ENCODE results near the gene CELSR2.

CELSR2 gene

DNA sequence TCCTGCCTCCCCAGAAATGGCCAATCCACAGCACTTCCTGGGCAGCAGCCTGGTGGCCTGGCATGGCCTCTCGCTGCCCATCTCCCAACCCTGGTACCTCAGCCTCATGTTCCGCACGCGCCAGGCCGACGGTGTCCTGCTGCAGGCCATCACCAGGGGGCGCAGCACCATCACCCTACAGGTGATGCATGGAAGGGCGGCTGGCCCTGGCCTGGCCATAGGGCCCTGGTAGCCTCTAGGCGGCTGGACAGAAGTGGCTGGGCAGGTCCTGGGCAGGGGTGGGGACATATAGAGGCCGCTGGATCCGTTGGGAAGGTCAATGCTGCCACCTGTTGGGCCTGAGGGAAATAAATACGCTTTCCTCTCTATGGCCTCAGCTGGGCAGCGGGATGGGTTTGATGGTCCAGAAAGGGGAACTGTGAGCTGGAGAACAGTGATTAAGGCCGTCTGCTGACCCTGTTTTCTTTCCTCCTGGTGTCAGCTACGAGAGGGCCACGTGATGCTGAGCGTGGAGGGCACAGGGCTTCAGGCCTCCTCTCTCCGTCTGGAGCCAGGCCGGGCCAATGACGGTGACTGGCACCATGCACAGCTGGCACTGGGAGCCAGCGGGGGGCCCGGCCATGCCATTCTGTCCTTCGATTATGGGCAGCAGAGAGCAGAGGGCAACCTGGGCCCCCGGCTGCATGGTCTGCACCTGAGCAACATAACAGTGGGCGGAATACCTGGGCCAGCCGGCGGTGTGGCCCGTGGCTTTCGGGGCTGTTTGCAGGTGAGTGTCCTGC is 14.4 kb downstream of the CELSR2 start:
- DNase-seq (ENCODE audit: low read depth, low spot score): no peak

GRCh38 chr1:109264379-109264755 is 15.0 kb downstream of the CELSR2 start:
- DNase-seq (ENCODE audit: low read depth, low spot score): no peak

GRCh38 chr1:109265016-109265415 is 15.7 kb downstream of the CELSR2 start:
- DNase-seq (ENCODE audit: low read depth, low spot score): no peak

DNA sequence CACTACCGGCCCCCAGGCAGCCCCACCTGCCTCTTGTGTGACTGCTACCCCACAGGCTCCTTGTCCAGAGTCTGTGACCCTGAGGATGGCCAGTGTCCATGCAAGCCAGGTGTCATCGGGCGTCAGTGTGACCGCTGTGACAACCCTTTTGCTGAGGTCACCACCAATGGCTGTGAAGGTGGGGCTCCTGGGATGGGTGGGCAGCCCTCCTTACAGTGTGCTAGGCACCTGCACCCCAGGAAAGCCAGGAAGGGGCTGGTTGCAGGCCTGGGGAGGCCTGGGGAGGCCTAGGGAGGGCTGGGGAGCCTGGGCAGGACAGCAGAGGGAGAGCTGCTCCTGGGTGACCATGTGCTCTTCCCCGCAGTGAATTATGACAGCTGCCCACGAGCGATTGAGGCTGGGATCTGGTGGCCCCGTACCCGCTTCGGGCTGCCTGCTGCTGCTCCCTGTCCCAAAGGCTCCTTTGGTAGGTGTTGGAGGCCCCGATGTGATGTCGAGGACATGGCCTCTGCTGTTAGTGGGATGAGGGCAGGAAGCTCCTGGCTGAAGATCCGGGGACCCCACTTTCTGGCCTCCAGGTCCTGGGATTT is 16.5 kb downstream of the CELSR2 start:
- DNase-seq (ENCODE audit: low read depth, low spot score): no peak

DNA sequence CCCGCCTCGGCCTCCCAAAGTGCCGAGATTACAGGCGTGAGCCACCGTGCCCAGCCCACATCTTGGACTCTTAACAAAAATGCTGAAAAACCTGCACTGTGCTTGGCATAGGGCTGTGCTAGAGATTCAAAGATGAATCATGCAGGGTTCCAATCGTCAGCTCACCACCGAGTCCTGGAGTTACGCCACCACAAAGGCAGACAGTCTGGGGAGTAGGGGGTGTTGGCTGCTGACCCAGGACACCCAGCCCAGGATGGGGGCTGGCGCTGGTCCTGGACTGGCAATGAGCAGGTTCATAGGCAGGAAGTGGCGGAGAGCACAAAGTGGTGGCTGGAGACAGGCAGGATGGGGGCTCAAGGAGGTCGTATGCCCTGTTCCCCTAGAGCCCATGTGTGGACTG is 17.6 kb downstream of the CELSR2 start:
- DNase-seq (ENCODE audit: low read depth, low spot score): no peak

GRCh38 chr1:109267743-109268300 is 18.5 kb downstream of the CELSR2 start:
- DNase-seq (ENCODE audit: low read depth, low spot score): no peak

- no peak for DNase-seq (ENCODE audit: low read depth, low spot score)
Observed at GRCh38 chr1:109268431-109269211, 19.3 kb downstream of the CELSR2 start.

DNA sequence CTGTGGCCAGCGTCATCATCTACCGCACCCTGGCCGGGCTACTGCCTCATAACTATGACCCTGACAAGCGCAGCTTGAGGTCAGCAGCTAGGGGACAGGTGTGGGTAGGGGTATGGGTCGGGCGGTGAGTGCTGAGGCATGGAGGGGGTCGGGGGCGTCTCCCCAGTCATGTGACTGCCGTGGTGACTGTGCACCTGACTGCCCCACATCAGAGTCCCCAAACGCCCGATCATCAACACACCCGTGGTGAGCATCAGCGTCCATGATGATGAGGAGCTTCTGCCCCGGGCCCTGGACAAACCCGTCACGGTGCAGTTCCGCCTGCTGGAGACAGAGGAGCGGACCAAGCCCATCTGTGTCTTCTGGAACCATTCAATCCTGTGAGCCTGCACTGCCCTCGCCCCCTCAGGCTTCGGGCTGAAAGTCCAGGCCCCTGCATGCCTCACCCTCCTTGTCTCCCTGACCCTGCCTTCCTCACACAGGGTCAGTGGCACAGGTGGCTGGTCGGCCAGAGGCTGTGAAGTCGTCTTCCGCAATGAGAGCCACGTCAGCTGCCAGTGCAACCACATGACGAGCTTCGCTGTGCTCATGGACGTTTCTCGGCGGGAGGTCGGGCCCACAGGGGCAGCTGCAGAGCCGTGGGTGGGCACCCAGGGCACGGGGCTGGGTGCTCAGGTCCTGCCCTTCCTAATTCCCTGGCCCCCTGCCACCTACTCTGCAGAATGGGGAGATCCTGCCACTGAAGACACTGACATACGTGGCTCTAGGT is 20.1 kb downstream of the CELSR2 start:
- no peak for DNase-seq (ENCODE audit: low read depth, low spot score)

GRCh38 chr1:109269981-109270622 is 20.8 kb downstream of the CELSR2 start:
- DNase-seq (ENCODE audit: low read depth, low spot score): no peak

DNA sequence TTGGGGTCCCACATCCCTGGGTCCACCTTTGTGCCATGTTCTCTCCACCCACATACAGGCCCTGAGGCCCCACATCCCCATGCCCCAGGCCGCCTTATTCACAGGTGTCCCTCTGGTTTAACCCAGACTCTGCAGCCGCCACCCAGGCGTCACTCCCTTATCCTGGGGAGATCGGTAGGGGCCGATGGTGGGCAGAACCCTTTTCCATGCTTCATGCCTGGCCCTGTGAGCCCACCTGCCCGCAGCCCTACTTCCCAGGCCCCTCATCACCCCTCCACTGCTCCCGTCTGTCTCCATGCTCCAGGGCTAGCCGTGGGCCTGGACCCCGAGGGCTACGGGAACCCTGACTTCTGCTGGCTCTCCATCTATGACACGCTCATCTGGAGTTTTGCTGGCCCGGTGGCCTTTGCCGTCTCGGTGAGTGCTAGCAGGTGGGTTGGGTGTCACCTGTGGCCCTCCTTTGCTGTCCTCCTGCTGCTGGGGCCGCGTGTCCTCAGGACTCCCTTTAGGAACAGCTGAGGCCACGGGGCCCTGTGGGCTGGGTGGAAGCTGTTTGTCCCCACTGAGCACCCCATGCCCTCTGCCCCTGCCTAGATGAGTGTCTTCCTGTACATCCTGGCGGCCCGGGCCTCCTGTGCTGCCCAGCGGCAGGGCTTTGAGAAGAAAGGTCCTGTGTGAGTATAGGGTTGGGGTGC is 21.4 kb downstream of the CELSR2 start:
- no peak for DNase-seq (ENCODE audit: low read depth, low spot score)

GRCh38 chr1:109271458-109271857 is 22.1 kb downstream of the CELSR2 start:
- DNase-seq (ENCODE audit: low read depth, low spot score): no peak

GRCh38 chr1:109272021-109272799 is 22.9 kb downstream of the CELSR2 start:
- no peak for DNase-seq (ENCODE audit: low read depth, low spot score)

DNA sequence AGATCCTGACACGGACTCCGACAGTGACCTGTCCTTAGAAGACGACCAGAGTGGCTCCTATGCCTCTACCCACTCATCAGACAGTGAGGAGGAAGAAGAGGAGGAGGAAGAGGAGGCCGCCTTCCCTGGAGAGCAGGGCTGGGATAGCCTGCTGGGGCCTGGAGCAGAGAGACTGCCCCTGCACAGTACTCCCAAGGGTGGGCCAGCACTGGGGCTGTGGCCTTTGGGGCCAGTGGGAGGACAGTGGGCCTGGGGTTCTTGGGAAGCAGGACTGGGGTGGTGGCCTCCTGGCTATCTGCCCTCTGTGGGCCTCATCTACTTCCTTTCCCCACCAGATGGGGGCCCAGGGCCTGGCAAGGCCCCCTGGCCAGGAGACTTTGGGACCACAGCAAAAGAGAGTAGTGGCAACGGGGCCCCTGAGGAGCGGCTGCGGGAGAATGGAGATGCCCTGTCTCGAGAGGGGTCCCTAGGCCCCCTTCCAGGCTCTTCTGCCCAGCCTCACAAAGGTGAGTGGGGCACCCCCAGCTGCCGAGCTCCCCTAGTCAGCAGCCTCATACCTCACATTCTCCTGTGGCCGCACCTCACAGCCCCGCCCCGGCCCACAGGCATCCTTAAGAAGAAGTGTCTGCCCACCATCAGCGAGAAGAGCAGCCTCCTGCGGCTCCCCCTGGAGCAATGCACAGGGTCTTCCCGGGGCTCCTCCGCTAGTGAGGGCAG is 23.6 kb downstream of the CELSR2 start:
- no peak for DNase-seq (ENCODE audit: low read depth, low spot score)

DNA sequence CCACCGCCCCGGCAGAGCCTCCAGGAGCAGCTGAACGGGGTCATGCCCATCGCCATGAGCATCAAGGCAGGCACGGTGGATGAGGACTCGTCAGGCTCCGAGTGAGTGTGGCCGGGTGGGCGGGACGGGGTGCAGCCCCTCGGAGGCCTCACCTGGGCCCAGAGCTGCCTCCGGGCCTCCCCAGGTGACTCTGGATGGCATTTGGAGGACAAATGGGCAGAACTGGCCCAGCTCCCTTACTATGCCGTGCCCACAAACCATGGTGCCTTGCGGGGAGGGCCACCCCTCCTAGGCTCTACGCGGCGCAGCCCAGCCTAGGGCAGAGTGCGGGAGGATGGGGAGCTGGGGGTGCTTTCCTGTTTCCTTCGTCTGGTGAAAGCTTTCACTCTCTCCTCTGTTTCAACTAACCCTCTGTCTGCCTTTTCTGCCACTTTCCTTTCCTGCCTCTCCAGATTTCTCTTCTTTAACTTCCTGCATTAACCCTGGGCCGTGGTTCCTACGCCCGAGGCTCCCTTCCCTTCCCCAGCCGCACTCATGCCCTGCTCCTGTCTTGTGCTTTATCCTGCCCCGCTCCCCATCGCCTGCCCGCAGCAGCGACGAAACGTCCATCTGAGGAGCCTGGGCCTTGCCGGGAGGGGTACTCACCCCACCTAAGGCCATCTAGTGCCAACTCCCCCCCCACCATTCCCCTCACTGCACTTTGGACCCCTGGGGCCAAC is 24.4 kb downstream of the CELSR2 start:
- no peak for DNase-seq (ENCODE audit: low read depth, low spot score)

DNA sequence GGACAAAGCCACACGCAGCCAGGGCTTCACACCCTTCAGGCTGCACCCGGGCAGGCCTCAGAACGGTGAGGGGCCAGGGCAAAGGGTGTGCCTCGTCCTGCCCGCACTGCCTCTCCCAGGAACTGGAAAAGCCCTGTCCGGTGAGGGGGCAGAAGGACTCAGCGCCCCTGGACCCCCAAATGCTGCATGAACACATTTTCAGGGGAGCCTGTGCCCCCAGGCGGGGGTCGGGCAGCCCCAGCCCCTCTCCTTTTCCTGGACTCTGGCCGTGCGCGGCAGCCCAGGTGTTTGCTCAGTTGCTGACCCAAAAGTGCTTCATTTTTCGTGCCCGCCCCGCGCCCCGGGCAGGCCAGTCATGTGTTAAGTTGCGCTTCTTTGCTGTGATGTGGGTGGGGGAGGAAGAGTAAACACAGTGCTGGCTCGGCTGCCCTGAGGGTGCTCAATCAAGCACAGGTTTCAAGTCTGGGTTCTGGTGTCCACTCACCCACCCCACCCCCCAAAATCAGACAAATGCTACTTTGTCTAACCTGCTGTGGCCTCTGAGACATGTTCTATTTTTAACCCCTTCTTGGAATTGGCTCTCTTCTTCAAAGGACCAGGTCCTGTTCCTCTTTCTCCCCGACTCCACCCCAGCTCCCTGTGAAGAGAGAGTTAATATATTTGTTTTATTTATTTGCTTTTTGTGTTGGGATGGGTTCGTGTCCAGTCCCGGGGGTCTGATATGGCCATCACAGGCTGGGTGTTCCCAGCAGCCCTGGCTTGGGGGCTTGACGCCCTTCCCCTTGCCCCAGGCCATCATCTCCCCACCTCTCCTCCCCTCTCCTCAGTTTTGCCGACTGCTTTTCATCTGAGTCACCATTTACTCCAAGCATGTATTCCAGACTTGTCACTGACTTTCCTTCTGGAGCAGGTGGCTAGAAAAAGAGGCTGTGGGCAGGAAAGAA is 25.5 kb downstream of the CELSR2 start:
- DNase-seq (ENCODE audit: low read depth, low spot score): no peak

DNA sequence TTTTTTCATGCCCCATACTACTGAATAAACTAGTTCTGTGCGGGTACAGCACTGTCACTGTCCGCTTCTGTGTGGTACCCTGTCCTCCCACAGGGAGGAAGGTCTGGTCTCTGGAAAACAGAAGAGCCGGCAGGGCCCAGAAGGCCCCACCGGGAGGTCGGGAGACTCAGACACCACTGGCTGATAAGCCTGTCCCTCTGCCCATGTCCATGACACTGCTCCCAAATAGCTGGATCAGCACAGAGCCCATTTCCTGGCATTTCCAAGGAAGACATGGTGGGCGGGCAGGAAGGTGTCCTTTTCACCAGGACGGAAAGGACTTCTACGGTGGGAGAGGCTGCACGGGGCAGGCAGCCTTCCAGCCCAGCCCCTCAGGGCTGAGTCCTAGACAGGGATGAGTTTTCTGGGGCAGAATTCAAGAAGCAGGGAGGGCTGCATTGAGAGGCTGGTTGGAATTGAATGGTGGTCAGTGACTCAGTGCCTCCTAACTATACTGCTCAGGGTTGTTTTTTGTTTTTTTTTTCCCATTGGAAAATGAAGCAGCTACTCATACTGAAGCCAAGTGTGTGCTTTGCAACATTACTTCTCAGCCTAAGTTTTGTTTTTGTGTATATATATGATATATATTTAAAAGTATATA is 26.5 kb downstream of the CELSR2 start:
- DNase-seq (ENCODE audit: low read depth, low spot score): no peak

Measured in brain pericyte (primary cell).